ENCODE results near the gene REPS2. TPM values are rescaled to one million over a fixed set of nuclear protein-coding genes. Genes with fewer than 3 reads are reported as not detected.
"Not testable (repeated sequence)": the region's sequence is repeated elsewhere in the genome, so short reads cannot be mapped to it uniquely, and the experiment has no call there.

Gene REPS2
- total and polyA plus RNA-seq, 3 experiments from 2014 or later, result 0.02 to 0.49 (median 0.11) TPM

GRCh38 chrX:16966752-16967448, 20.4 kb downstream of the REPS2 start:
- no peak overlapping the region for H3K4me3 ChIP-seq (ENCODE audit: low read length)
- CTCF ChIA-PET, result no interaction called here
- DNase-seq, result no peak
- H3K4me1 ChIP-seq (ENCODE audit: insufficient read depth, low read length), result no peaks in the 10 kb centered on the region
- Mint-ChIP-seq H3K4me3 (no peak overlapping the region), H3K27me3 (no peaks in the 10 kb centered on the region), H3K36me3 (no peaks in the 10 kb centered on the region), H3K27ac (no peak overlapping the region), H3K9me3 (no peaks in the 10 kb centered on the region), H3K4me1 (peaks cover 0 to 4% (median 0%) of the 10 kb centered on the region in 3 donors)
- no peaks in the 10 kb centered on the region for H3K36me3 ChIP-seq (ENCODE audit: insufficient read depth, low read length)
- no peaks in the 10 kb centered on the region for H3K27me3 ChIP-seq (ENCODE audit: insufficient read depth, low read length, poor library complexity, severe bottlenecking)
- no peaks in the 10 kb centered on the region for H3K9me3 ChIP-seq (ENCODE audit: low read length)
- no peak overlapping the region for H3K27ac ChIP-seq (ENCODE audit: low read depth, low read length)
- POLR2A ChIA-PET, result interaction anchor here (1.3 kb wide), 1 partner anchor 20 kb away, joined by 4 read pairs; the partner anchor contains the start of gene REPS2

GRCh38 chrX:16968753-16969152, 22.3 kb downstream of the REPS2 start:
- H3K36me3 Mint-ChIP-seq; H3K9me3 Mint-ChIP-seq; H3K27ac Mint-ChIP-seq; H3K4me3 ChIP-seq (ENCODE audit: low read length); H3K4me1 ChIP-seq (ENCODE audit: insufficient read depth, low read length); POLR2A ChIA-PET; H3K4me1 Mint-ChIP-seq; H3K9me3 ChIP-seq (ENCODE audit: low read length); CTCF ChIA-PET; DNase-seq; H3K4me3 Mint-ChIP-seq; H3K27me3 Mint-ChIP-seq; H3K36me3 ChIP-seq (ENCODE audit: insufficient read depth, low read length); H3K27ac ChIP-seq (ENCODE audit: low read depth, low read length); H3K27me3 ChIP-seq (ENCODE audit: insufficient read depth, low read length, poor library complexity, severe bottlenecking): not testable (repeated sequence)

- peaks cover 5 to 10% of the 10 kb centered on the region in 2 donors for H3K27me3 Mint-ChIP-seq
- no peaks in the 10 kb centered on the region for H3K36me3 Mint-ChIP-seq
- Histone ChIP-seq H3K27ac (ENCODE audit: low read depth, low read length) (no peak overlapping the region), H3K4me3 (ENCODE audit: low read length) (no peak overlapping the region), H3K27me3 (ENCODE audit: insufficient read depth, low read length, poor library complexity, severe bottlenecking) (no peaks in the 10 kb centered on the region), H3K9me3 (ENCODE audit: low read length) (no peaks in the 10 kb centered on the region), H3K4me1 (ENCODE audit: insufficient read depth, low read length) (no peaks in the 10 kb centered on the region), H3K36me3 (ENCODE audit: insufficient read depth, low read length) (no peaks in the 10 kb centered on the region)
- no peak for DNase-seq
- peaks cover 0 to 4% (median 0%) of the 10 kb centered on the region in 5 donors for H3K9me3 Mint-ChIP-seq
- ChIA-PET POLR2A (no interaction called here), CTCF (no interaction called here)
- peaks cover 0 to 4% (median 0%) of the 10 kb centered on the region in 3 donors for H3K4me1 Mint-ChIP-seq
- no peak overlapping the region for H3K4me3 Mint-ChIP-seq
- no peak overlapping the region for H3K27ac Mint-ChIP-seq
Measured at GRCh38 chrX:16970977-16971376, 24.5 kb downstream of the REPS2 start.

GRCh38 chrX:16971694-16972093, 25.2 kb downstream of the REPS2 start:
- H3K9me3 ChIP-seq (ENCODE audit: low read length), result no peaks in the 10 kb centered on the region
- H3K36me3 ChIP-seq (ENCODE audit: insufficient read depth, low read length), result no peaks in the 10 kb centered on the region
- H3K27me3 ChIP-seq (ENCODE audit: insufficient read depth, low read length, poor library complexity, severe bottlenecking), result no peaks in the 10 kb centered on the region
- CTCF ChIA-PET, result no interaction called here
- no peak overlapping the region for H3K27ac Mint-ChIP-seq
- H3K27ac ChIP-seq (ENCODE audit: low read depth, low read length), result no peak overlapping the region
- POLR2A ChIA-PET, result no interaction called here
- peaks cover 5 to 10% of the 10 kb centered on the region in 2 donors for H3K27me3 Mint-ChIP-seq
- no peaks in the 10 kb centered on the region for H3K36me3 Mint-ChIP-seq
- no peak overlapping the region for H3K4me3 Mint-ChIP-seq
- H3K9me3 Mint-ChIP-seq, result peaks cover 0 to 4% (median 0%) of the 10 kb centered on the region in 5 donors
- H3K4me1 Mint-ChIP-seq, result peaks cover 0 to 4% (median 0%) of the 10 kb centered on the region in 3 donors
- no peaks in the 10 kb centered on the region for H3K4me1 ChIP-seq (ENCODE audit: insufficient read depth, low read length)
- no peak overlapping the region for H3K4me3 ChIP-seq (ENCODE audit: low read length)
- no peak for DNase-seq

- H3K36me3 Mint-ChIP-seq, result no peaks in the 10 kb centered on the region
- H3K27ac Mint-ChIP-seq, result no peak overlapping the region
- H3K27me3 ChIP-seq (ENCODE audit: insufficient read depth, low read length, poor library complexity, severe bottlenecking), result no peaks in the 10 kb centered on the region
- no peak overlapping the region for H3K4me3 Mint-ChIP-seq
- ChIA-PET POLR2A (no interaction called here), CTCF (no interaction called here)
- peaks cover 10 to 11% of the 10 kb centered on the region in 2 donors for H3K27me3 Mint-ChIP-seq
- peaks cover 0 to 4% (median 0%) of the 10 kb centered on the region in 5 donors for H3K9me3 Mint-ChIP-seq
- no peak overlapping the region for H3K27ac ChIP-seq (ENCODE audit: low read depth, low read length)
- H3K9me3 ChIP-seq (ENCODE audit: low read length), result no peaks in the 10 kb centered on the region
- H3K4me1 ChIP-seq (ENCODE audit: insufficient read depth, low read length), result no peaks in the 10 kb centered on the region
- no peaks in the 10 kb centered on the region for H3K36me3 ChIP-seq (ENCODE audit: insufficient read depth, low read length)
- H3K4me3 ChIP-seq (ENCODE audit: low read length), result no peak overlapping the region
- peaks cover 0 to 4% (median 0%) of the 10 kb centered on the region in 3 donors for H3K4me1 Mint-ChIP-seq
- DNase-seq, result no peak
Measured at GRCh38 chrX:16975233-16975632, 28.8 kb downstream of the REPS2 start.

- Mint-ChIP-seq H3K27me3 (peaks cover 10 to 14% of the 10 kb centered on the region in 2 donors), H3K36me3 (no peaks in the 10 kb centered on the region), H3K27ac (no peak overlapping the region), H3K9me3 (peaks cover 0 to 9% (median 0%) of the 10 kb centered on the region in 5 donors), H3K4me3 (no peak overlapping the region), H3K4me1 (no peaks in the 10 kb centered on the region)
- ChIA-PET CTCF (interaction anchor here (1.4 kb wide), 1 partner anchor 20 kb away, joined by 3 read pairs; no protein-coding TSS in a partner anchor), POLR2A (no interaction called here)
- DNase-seq, result no peak
- no peaks in the 10 kb centered on the region for H3K27me3 ChIP-seq (ENCODE audit: insufficient read depth, low read length, poor library complexity, severe bottlenecking)
- no peak overlapping the region for H3K4me3 ChIP-seq (ENCODE audit: low read length)
- H3K9me3 ChIP-seq (ENCODE audit: low read length), result no peaks in the 10 kb centered on the region
- no peak overlapping the region for H3K27ac ChIP-seq (ENCODE audit: low read depth, low read length)
- H3K4me1 ChIP-seq (ENCODE audit: insufficient read depth, low read length), result no peaks in the 10 kb centered on the region
- no peaks in the 10 kb centered on the region for H3K36me3 ChIP-seq (ENCODE audit: insufficient read depth, low read length)
Measured at GRCh38 chrX:16977771-16978170, 31.3 kb downstream of the REPS2 start.

GRCh38 chrX:16978193-16978984, 31.9 kb downstream of the REPS2 start:
- Histone ChIP-seq H3K27ac (ENCODE audit: low read depth, low read length) (no peak overlapping the region), H3K9me3 (ENCODE audit: low read length) (no peaks in the 10 kb centered on the region), H3K4me3 (ENCODE audit: low read length) (no peak overlapping the region), H3K4me1 (ENCODE audit: insufficient read depth, low read length) (no peaks in the 10 kb centered on the region), H3K36me3 (ENCODE audit: insufficient read depth, low read length) (no peaks in the 10 kb centered on the region), H3K27me3 (ENCODE audit: insufficient read depth, low read length, poor library complexity, severe bottlenecking) (no peaks in the 10 kb centered on the region)
- H3K9me3 Mint-ChIP-seq, result peaks cover 0 to 9% (median 0%) of the 10 kb centered on the region in 5 donors
- CTCF ChIA-PET, result interaction anchor here (1.4 kb wide), 1 partner anchor 19 kb away, joined by 3 read pairs; no protein-coding TSS in a partner anchor
- H3K27ac Mint-ChIP-seq, result no peak overlapping the region
- H3K4me3 Mint-ChIP-seq, result no peak overlapping the region
- POLR2A ChIA-PET, result no interaction called here
- no peaks in the 10 kb centered on the region for H3K4me1 Mint-ChIP-seq
- DNase-seq, result no peak
- H3K27me3 Mint-ChIP-seq, result peaks cover 4 to 14% of the 10 kb centered on the region in 2 donors
- H3K36me3 Mint-ChIP-seq, result no peaks in the 10 kb centered on the region

- Histone ChIP-seq H3K36me3 (ENCODE audit: insufficient read depth, low read length) (no peaks in the 10 kb centered on the region), H3K27ac (ENCODE audit: low read depth, low read length) (no peak overlapping the region), H3K4me3 (ENCODE audit: low read length) (no peak overlapping the region), H3K9me3 (ENCODE audit: low read length) (no peaks in the 10 kb centered on the region), H3K4me1 (ENCODE audit: insufficient read depth, low read length) (no peaks in the 10 kb centered on the region), H3K27me3 (ENCODE audit: insufficient read depth, low read length, poor library complexity, severe bottlenecking) (no peaks in the 10 kb centered on the region)
- no peak for DNase-seq
- H3K36me3 Mint-ChIP-seq, result no peaks in the 10 kb centered on the region
- no peaks in the 10 kb centered on the region for H3K4me1 Mint-ChIP-seq
- H3K4me3 Mint-ChIP-seq, result no peak overlapping the region
- H3K27ac Mint-ChIP-seq, result no peak overlapping the region
- peaks cover 4 to 14% of the 10 kb centered on the region in 2 donors for H3K27me3 Mint-ChIP-seq
- ChIA-PET POLR2A (interaction anchor here (0.7 kb wide), 1 partner anchor 20 kb away, joined by 3 read pairs; no protein-coding TSS in a partner anchor), CTCF (no interaction called here)
- H3K9me3 Mint-ChIP-seq, result peaks cover 0 to 9% (median 0%) of the 10 kb centered on the region in 5 donors
Measured at GRCh38 chrX:16979226-16979625, 32.8 kb downstream of the REPS2 start.

Data from CD8-positive, alpha-beta memory T cell (primary cell).